Measurements from ENCODE around the gene SYNGR4. TPM values are rescaled to one million over a fixed set of nuclear protein-coding genes. Genes with fewer than 3 reads are reported as not detected.
"Not testable (repeated sequence)": the region's sequence is repeated elsewhere in the genome, so short reads cannot be mapped to it uniquely, and the experiment has no call there.

Gene SYNGR4
- total RNA-seq, 1 experiment from 2014 or later: not detected

GRCh38 chr19:48317708-48317960, 46.5 kb upstream of the SYNGR4 start:
- H3K4me3 Mint-ChIP-seq; POLR2A ChIA-PET; H3K27ac Mint-ChIP-seq; H3K27me3 Mint-ChIP-seq (ENCODE audit: low read depth); H3K36me3 Mint-ChIP-seq; DNase-seq (ENCODE audit: low spot score); H3K9me3 Mint-ChIP-seq; ATAC-seq: not testable (repeated sequence)
- CTCF ChIA-PET: interaction anchor here (1.0 to 12.8 kb wide), 5 partner anchors 9 to 266 kb away, joined by 3 to 404 read pairs (median 7); partner anchors contain the start of gene KDELR1
- peaks cover 23% of the 10 kb centered on the region for H3K4me1 Mint-ChIP-seq

DNA sequence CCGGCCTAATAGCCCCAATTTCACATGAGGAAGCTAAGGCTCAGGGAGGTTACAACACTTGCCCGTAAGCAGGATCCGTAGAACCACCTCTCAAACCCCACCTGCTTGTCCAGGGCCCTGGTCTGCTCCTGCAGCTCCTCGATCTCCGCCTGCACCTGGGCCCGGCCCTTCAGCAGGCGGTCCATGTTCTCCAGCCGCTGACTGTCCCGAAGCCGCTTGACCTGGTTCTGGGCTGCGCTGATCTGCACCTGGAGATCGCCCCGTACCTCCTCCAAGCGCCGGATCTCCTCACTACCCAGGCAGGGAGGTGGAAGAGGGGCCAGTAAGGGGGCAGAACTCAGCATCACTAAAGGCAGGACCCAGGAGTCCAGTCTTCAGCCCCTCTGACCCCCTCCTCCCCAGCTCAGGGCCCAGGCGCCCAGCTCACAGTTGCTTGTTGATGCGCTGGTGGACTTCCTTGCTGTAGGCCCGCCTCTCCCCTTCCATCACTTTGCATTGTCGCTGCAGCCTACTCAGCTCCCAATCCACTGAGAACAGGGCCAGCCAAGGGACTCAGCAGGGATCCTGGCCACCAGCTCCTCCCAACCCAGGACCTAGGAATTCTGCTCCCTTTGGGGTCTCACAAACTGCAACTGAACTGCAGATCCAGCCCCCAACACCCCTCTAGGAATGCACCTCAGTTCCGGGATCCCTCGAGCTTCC, 45.7 kb upstream of the SYNGR4 start:
- Mint-ChIP-seq H3K9me3 (no peaks in the 10 kb centered on the region), H3K4me1 (peaks cover 27% of the 10 kb centered on the region), H3K36me3 (no peaks in the 10 kb centered on the region), H3K4me3 (no peak overlapping the region), H3K27me3 (ENCODE audit: low read depth) (peaks cover 12% of the 10 kb centered on the region), H3K27ac (no peak overlapping the region)
- no peak for DNase-seq (ENCODE audit: low spot score)
- no peak for ATAC-seq
- no peak for TF ChIP-seq ZNF512 (CRISPR knock-in tag; IDR thresholded peaks at IDR 0.05; ENCODE audit: borderline replicate concordance)
- TF ChIP-seq ATF3 (CRISPR knock-in tag; conservative IDR thresholded peaks at IDR 0.05): no peak
- TF ChIP-seq FOXK1 (CRISPR knock-in tag; IDR thresholded peaks at IDR 0.05): no peak
- TF ChIP-seq, protein P1, sequence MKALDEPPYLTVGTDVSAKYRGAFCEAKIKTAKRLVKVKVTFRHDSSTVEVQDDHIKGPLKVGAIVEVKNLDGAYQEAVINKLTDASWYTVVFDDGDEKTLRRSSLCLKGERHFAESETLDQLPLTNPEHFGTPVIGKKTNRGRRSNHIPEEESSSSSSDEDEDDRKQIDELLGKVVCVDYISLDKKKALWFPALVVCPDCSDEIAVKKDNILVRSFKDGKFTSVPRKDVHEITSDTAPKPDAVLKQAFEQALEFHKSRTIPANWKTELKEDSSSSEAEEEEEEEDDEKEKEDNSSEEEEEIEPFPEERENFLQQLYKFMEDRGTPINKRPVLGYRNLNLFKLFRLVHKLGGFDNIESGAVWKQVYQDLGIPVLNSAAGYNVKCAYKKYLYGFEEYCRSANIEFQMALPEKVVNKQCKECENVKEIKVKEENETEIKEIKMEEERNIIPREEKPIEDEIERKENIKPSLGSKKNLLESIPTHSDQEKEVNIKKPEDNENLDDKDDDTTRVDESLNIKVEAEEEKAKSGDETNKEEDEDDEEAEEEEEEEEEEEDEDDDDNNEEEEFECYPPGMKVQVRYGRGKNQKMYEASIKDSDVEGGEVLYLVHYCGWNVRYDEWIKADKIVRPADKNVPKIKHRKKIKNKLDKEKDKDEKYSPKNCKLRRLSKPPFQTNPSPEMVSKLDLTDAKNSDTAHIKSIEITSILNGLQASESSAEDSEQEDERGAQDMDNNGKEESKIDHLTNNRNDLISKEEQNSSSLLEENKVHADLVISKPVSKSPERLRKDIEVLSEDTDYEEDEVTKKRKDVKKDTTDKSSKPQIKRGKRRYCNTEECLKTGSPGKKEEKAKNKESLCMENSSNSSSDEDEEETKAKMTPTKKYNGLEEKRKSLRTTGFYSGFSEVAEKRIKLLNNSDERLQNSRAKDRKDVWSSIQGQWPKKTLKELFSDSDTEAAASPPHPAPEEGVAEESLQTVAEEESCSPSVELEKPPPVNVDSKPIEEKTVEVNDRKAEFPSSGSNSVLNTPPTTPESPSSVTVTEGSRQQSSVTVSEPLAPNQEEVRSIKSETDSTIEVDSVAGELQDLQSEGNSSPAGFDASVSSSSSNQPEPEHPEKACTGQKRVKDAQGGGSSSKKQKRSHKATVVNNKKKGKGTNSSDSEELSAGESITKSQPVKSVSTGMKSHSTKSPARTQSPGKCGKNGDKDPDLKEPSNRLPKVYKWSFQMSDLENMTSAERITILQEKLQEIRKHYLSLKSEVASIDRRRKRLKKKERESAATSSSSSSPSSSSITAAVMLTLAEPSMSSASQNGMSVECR (CRISPR knock-in tag; IDR thresholded peaks at IDR 0.05; ENCODE audit: borderline replicate concordance): no peak
- TF ChIP-seq ETV6 (CRISPR knock-in tag; IDR thresholded peaks at IDR 0.05): no peak
- no peak for TF ChIP-seq SP1 (CRISPR knock-in tag; conservative IDR thresholded peaks at IDR 0.05)
- POLR2A ChIA-PET: interaction anchor here (0.8 kb wide), 1 partner anchor 44 kb away, joined by 3 read pairs; no protein-coding TSS in a partner anchor
- CTCF ChIA-PET: interaction anchor here (0.6 to 12.8 kb wide), 12 partner anchors 9 to 265 kb away, joined by 3 to 404 read pairs (median 4); partner anchors contain the start of genes KDELR1, SYNGR4 and TMEM143

DNA sequence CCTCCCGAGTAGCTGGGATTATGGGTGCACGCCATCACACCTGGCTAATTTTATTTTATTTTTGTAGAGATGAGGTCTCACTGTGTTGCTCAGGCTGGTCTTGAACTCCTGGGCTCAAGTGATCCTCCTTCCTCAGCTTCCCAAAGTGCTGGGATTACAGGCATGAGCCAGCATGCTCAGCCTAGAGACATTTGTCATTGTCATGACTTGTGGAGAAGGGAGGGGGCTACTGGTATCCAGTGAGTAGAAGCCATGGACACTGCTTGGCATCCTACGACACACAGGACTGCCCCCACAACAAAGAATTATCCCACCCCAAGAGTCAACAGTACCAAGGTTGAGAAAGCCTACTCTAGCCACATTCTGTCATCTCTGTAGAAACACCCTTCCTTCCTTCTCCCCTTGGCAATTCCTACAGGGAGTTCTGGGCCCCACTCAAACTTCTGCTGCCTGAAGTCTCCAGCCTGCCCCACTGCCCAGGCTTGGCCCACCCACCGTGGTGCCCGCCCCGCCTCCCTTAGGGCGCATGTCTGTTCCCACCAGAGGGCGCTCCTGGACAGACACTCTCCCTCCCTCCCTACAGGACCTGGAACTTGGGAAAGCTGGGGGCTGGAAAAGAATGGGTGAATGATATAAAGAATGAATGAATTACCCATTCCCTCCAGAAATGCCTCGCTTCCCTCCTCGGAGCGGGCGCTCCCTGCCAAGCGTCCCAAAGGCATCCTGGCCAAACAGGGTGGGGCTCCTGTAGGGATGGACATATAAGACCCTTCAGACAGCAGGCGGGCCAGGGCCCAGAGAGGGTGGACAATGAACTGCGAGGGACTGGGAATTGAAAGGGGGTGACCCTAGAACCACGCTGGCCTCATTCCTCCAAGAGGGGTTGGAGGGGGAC, 44.3 kb upstream of the SYNGR4 start:
- Mint-ChIP-seq H3K27ac (peak overlapping the region; percentile 98), H3K27me3 (ENCODE audit: low read depth) (peaks cover 23% of the 10 kb centered on the region), H3K9me3 (no peaks in the 10 kb centered on the region), H3K36me3 (no peaks in the 10 kb centered on the region), H3K4me1 (peaks cover 34% of the 10 kb centered on the region), H3K4me3 (peak overlapping the region; percentile 91)
- ChIA-PET POLR2A (interaction anchor here (1.1 to 1.5 kb wide), 2 partner anchors 11 to 14 kb away, joined by 3 to 6 read pairs; no protein-coding TSS in a partner anchor), CTCF (interaction anchor here (0.6 to 12.8 kb wide), 19 partner anchors 10 to 289 kb away, joined by 3 to 404 read pairs (median 4); partner anchors contain the start of genes KDELR1, SYNGR4 and TMEM143)
- DNase-seq (ENCODE audit: low spot score) (peak; percentile 94), ATAC-seq (peak; percentile 33)
- TF ChIP-seq, protein P1 (CRISPR knock-in tag; IDR thresholded peaks at IDR 0.05; ENCODE audit: borderline replicate concordance): no peak
- no peak for TF ChIP-seq CREB1 (CRISPR knock-in tag; IDR thresholded peaks at IDR 0.05)
- TF ChIP-seq, protein P2, sequence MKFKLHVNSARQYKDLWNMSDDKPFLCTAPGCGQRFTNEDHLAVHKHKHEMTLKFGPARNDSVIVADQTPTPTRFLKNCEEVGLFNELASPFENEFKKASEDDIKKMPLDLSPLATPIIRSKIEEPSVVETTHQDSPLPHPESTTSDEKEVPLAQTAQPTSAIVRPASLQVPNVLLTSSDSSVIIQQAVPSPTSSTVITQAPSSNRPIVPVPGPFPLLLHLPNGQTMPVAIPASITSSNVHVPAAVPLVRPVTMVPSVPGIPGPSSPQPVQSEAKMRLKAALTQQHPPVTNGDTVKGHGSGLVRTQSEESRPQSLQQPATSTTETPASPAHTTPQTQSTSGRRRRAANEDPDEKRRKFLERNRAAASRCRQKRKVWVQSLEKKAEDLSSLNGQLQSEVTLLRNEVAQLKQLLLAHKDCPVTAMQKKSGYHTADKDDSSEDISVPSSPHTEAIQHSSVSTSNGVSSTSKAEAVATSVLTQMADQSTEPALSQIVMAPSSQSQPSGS (CRISPR knock-in tag; IDR thresholded peaks at IDR 0.05; ENCODE audit: borderline replicate concordance, low read depth): no peak
- no peak for TF ChIP-seq ZNF263 (CRISPR knock-in tag; IDR thresholded peaks at IDR 0.05; ENCODE audit: low read depth)
- no peak for TF ChIP-seq ZNF121 (CRISPR knock-in tag; IDR thresholded peaks at IDR 0.05)
- TF ChIP-seq ZSCAN18 (CRISPR knock-in tag; IDR thresholded peaks at IDR 0.05): no peak
- TF ChIP-seq NR2C2 (CRISPR knock-in tag; IDR thresholded peaks at IDR 0.05): no peak

All from WTC11 (cell line).